Left ventricle myocardium inferior (tissue), 1 donor: Measurements from ENCODE around the gene SNX32. TPM values are rescaled to one million over a fixed set of nuclear protein-coding genes. Genes with fewer than 3 reads are reported as not detected.

Experiments used
- DNase-seq: peaks from one replicate; pipeline ENCODE4 v3.0.0-alpha.2; 2020
- H3K27ac ChIP-seq: fragments of 200-600 bp; replicated peaks from 2 replicates; pipeline ENCODE4 v1.8.0; 2021
- H3K27me3 ChIP-seq: fragments of 200-600 bp; 2 replicates; pipeline ENCODE4 v1.8.0; 2021; ENCODE audit warnings: low read depth
- H3K36me3 ChIP-seq: fragments of 200-600 bp; 2 replicates; pipeline ENCODE4 v1.8.0; 2021
- H3K4me1 ChIP-seq: fragments of 200-600 bp; 2 replicates; pipeline ENCODE4 v1.8.0; 2021
- H3K4me3 ChIP-seq: fragments of 200-600 bp; 2 replicates; pipeline ENCODE4 v1.8.0; 2021; ENCODE audit warnings: mild to moderate bottlenecking, moderate library complexity
- H3K9me3 ChIP-seq: fragments of 200-600 bp; replicated peaks from 2 replicates; pipeline ENCODE4 v1.8.0; 2021
- CTCF ChIP-seq: fragments of 200-600 bp; IDR thresholded peaks from 2 replicates; pipeline ENCODE4 v1.8.0; 2021; ENCODE audit warnings: antibody characterized with exemption, mild to moderate bottlenecking, borderline replicate concordance
- intact Hi-C: fragments of 100-400 bp; cut with micrococcal nuclease; formaldehyde crosslinking; loops from one replicate; pipeline ENCODE4 v1.11.0; 2022
- total RNA-seq: library from RNA; stranded (reverse); fragmentation: NEBNext Ultra II Directional; extraction: Animal tissue kit (Norgen Biotek cat#: 25700); gene quantifications from one replicate; pipeline ENCODE4 v1.2.1, GENCODE V29; 2021
- donor health status: DM: no; HTN: yes; CAD: no; lungs with severe emphysema.

Gene SNX32
- total RNA-seq, 1 donor from 2014 or later = not detected

- no peak for DNase-seq
- H3K4me3 ChIP-seq = peak overlapping the region; percentile 51
- no peaks in the 10 kb centered on the region for H3K36me3 ChIP-seq
- no peaks in the 10 kb centered on the region for H3K9me3 ChIP-seq
- H3K27me3 ChIP-seq = peaks cover 91% of the 10 kb centered on the region
- intact Hi-C loops = no loop called here
- H3K27ac ChIP-seq = no peak overlapping the region
- no peak for TF ChIP-seq CTCF
- peaks cover 24% of the 10 kb centered on the region for H3K4me1 ChIP-seq
Observed at GRCh38 chr11:65787649-65788622, 45.8 kb upstream of the SNX32 start.

- no peak overlapping the region for H3K4me3 ChIP-seq
- TF ChIP-seq CTCF = no peak
- H3K9me3 ChIP-seq = no peaks in the 10 kb centered on the region
- H3K4me1 ChIP-seq = peaks cover 24% of the 10 kb centered on the region
- H3K36me3 ChIP-seq = no peaks in the 10 kb centered on the region
- intact Hi-C loops = no loop called here
- no peak overlapping the region for H3K27ac ChIP-seq
- peaks cover 98% of the 10 kb centered on the region for H3K27me3 ChIP-seq
- no peak for DNase-seq
Observed at GRCh38 chr11:65788821-65789220, 44.9 kb upstream of the SNX32 start.

- no peak for TF ChIP-seq CTCF
- Histone ChIP-seq H3K27me3 (peaks cover 98% of the 10 kb centered on the region), H3K27ac (no peak overlapping the region), H3K4me1 (peaks cover 24% of the 10 kb centered on the region), H3K9me3 (no peaks in the 10 kb centered on the region), H3K36me3 (no peaks in the 10 kb centered on the region), H3K4me3 (no peak overlapping the region)
- DNase-seq = no peak
- intact Hi-C loops = no loop called here
Observed at GRCh38 chr11:65789230-65790103, 44.3 kb upstream of the SNX32 start.

- no peak for TF ChIP-seq CTCF
- Histone ChIP-seq H3K4me1 (peaks cover 24% of the 10 kb centered on the region), H3K9me3 (no peaks in the 10 kb centered on the region), H3K27me3 (peaks cover 98% of the 10 kb centered on the region), H3K36me3 (no peaks in the 10 kb centered on the region), H3K27ac (no peak overlapping the region), H3K4me3 (no peak overlapping the region)
- DNase-seq = no peak
- intact Hi-C loops = no loop called here
Observed at GRCh38 chr11:65790104-65790901, 43.5 kb upstream of the SNX32 start.
